IMR-90 (cell line): ENCODE measurements around the gene SHISA2.

ENCODE experiments used
- BHLHE40 ChIP-seq: fragments of 150-350 bp; IDR thresholded peaks from 2 replicates; pipeline ENCODE4 v1.6.1; 2016; ENCODE audit warnings: mild to moderate bottlenecking, low read depth, low read length
- CEBPB ChIP-seq: IDR thresholded peaks from 2 replicates; pipeline ENCODE4 v1.6.1; 2012; ENCODE audit warnings: low read depth, low read length, improper control_type of control experiment
- CTCF ChIP-seq: conservative IDR thresholded peaks from 2 replicates; pipeline ENCODE4 v1.5.1; 2012; ENCODE audit warnings: mild to moderate bottlenecking, low read depth, low read length, improper control_type of control experiment
- ELK1 ChIP-seq: fragments of 150-350 bp; IDR thresholded peaks from 2 replicates; pipeline ENCODE4 v1.6.1; 2016; ENCODE audit warnings: low read depth, mild to moderate bottlenecking, low read length, moderate library complexity, borderline replicate concordance
- FOS ChIP-seq: fragments of 150-350 bp; IDR thresholded peaks from 2 replicates; pipeline ENCODE4 v1.6.1; 2016; ENCODE audit warnings: low read depth, low read length
- MXI1 ChIP-seq: IDR thresholded peaks from 2 replicates; pipeline ENCODE4 v1.6.1; 2012; ENCODE audit warnings: low read depth, mild to moderate bottlenecking, low read length, moderate library complexity, borderline replicate concordance
- POLR2A ChIP-seq: IDR thresholded peaks from 2 replicates; pipeline ENCODE4 v1.6.1; 2012; ENCODE audit warnings: mild to moderate bottlenecking, low read depth, low read length
- RCOR1 ChIP-seq: IDR thresholded peaks from 2 replicates; pipeline ENCODE4 v1.6.1; 2012; ENCODE audit warnings: mild to moderate bottlenecking, low read length, improper control_type of control experiment; ENCODE audit not compliant: insufficient replicate concordance
- SMC3 ChIP-seq: fragments of 150-350 bp; IDR thresholded peaks from 2 replicates; pipeline ENCODE4 v1.6.1; 2016; ENCODE audit warnings: low read depth, mild to moderate bottlenecking, antibody characterized with exemption, low read length, moderate library complexity

GRCh38 chr13:26050568-26051230, 1.1 kb downstream of the SHISA2 start:
- TF ChIP-seq CTCF, result no peak
- no peak for TF ChIP-seq POLR2A
- TF ChIP-seq CEBPB, result no peak
- no peak for TF ChIP-seq FOS
- no peak for TF ChIP-seq RCOR1
- TF ChIP-seq SMC3, result no peak
- no peak for TF ChIP-seq MXI1
- no peak for TF ChIP-seq ELK1
- no peak for TF ChIP-seq BHLHE40
